Naive thymus-derived CD4-positive, alpha-beta T cell (primary cell): ENCODE data around the gene DAB2IP. TPM values are rescaled to one million over a fixed set of nuclear protein-coding genes. Genes with fewer than 3 reads are reported as not detected.

Source experiments
- ATAC-seq: fragments of 150-1000 bp; cut with Tn5 transposase; 2 replicates; pipeline ENCODE4 v1.10.0; 2021; ENCODE audit warnings: mild to moderate bottlenecking, moderate library complexity
- CTCF ChIA-PET: fragments of 350-600 bp; sonication (Branson Sonifier 250); formaldehyde crosslinking; loops from one replicate; lab custom pipeline; 2021; ENCODE audit warnings: antibody characterized with exemption; lab: Charles Lee
- POLR2A ChIA-PET: fragments of 350-600 bp; sonication (Branson Sonifier 250); formaldehyde crosslinking; loops from one replicate; lab custom pipeline; 2021; ENCODE audit warnings: antibody characterized with exemption, inconsistent platforms; lab: Charles Lee
- DNase-seq, 9 donors: peaks; one replicate each; pipeline versions ENCODE4 v3.0.0 to v3.0.0-alpha.2; 2020 to 2022; ENCODE audit warnings: mixed read lengths in 1 of 9
- H3K27ac ChIP-seq: one replicate; pipeline ENCODE4 v1.7.0; 2013; ENCODE audit warnings: mild to moderate bottlenecking, low read depth, low read length, moderate library complexity
- H3K27me3 ChIP-seq, 2 donors: one replicate each; pipeline ENCODE4 v1.7.0; 2013; ENCODE audit warnings: low read length in 2 of 2, mild to moderate bottlenecking in 2 of 2, moderate library complexity in 2 of 2; ENCODE audit not compliant: control insufficient read depth in 2 of 2, insufficient read depth in 2 of 2
- H3K36me3 ChIP-seq, 3 experiments: 1 replicate in 2 of 3; 2 replicates in 1 of 3; pipeline ENCODE4 v1.7.0; 2013; ENCODE audit warnings: low read length in 3 of 3, mild to moderate bottlenecking in 3 of 3, moderate library complexity in 1 of 3; ENCODE audit not compliant: insufficient read depth in 3 of 3, control insufficient read depth in 2 of 3
- H3K4me1 ChIP-seq, 2 donors: one replicate each; pipeline ENCODE4 v1.7.0; 2013; ENCODE audit warnings: low read length in 2 of 2, mild to moderate bottlenecking in 2 of 2, moderate library complexity in 1 of 2; ENCODE audit not compliant: control insufficient read depth in 2 of 2, insufficient read depth in 2 of 2
- H3K4me3 ChIP-seq: 2 replicates; pipeline ENCODE4 v1.7.0; 2013; ENCODE audit warnings: mild to moderate bottlenecking, low read length
- H3K9me3 ChIP-seq, 3 experiments: 1 replicate in 2 of 3; 2 replicates in 1 of 3; pipeline ENCODE4 v1.7.0; 2013; ENCODE audit warnings: low read length in 3 of 3; ENCODE audit not compliant: control insufficient read depth in 2 of 3
- H3K27ac Mint-ChIP-seq, 9 donors: one replicate each; pipeline ENCODE4 v1.8.0; 2020 to 2022; ENCODE audit warnings: mixed read lengths in 9 of 9, mild to moderate bottlenecking in 8 of 9, moderate library complexity in 5 of 9, inconsistent platforms in 2 of 9
- H3K27me3 Mint-ChIP-seq, 5 donors: one replicate each; pipeline ENCODE4 v1.8.0; 2021 to 2022; ENCODE audit warnings: mixed read lengths in 5 of 5, mild to moderate bottlenecking in 1 of 5
- H3K36me3 Mint-ChIP-seq, 5 donors: one replicate each; pipeline ENCODE4 v1.8.0; 2020 to 2022; ENCODE audit warnings: mixed read lengths in 5 of 5, mild to moderate bottlenecking in 3 of 5, inconsistent platforms in 1 of 5
- H3K4me1 Mint-ChIP-seq, 7 donors: one replicate each; pipeline ENCODE4 v1.8.0; 2020 to 2022; ENCODE audit warnings: mixed read lengths in 7 of 7, mild to moderate bottlenecking in 3 of 7, inconsistent platforms in 1 of 7
- H3K4me3 Mint-ChIP-seq, 10 donors: one replicate each; pipeline ENCODE4 v1.8.0; 2020 to 2022; ENCODE audit warnings: mild to moderate bottlenecking in 10 of 10, mixed read lengths in 10 of 10, moderate library complexity in 6 of 10, inconsistent platforms in 2 of 10
- H3K9me3 Mint-ChIP-seq, 11 donors: one replicate each; pipeline ENCODE4 v1.8.0; 2020 to 2022; ENCODE audit warnings: mixed read lengths in 11 of 11, mild to moderate bottlenecking in 4 of 11, inconsistent platforms in 1 of 11, moderate library complexity in 1 of 11
- intact Hi-C, 2 donors: fragments of 100-400 bp; cut with micrococcal nuclease; formaldehyde crosslinking; loops; one replicate each; pipeline ENCODE4 v1.15.1; 2023
- polyA plus RNA-seq, 2 donors: library from polyadenylated mRNA; unstranded; fragments of 300-500 nt; fragmentation: Illumina TruSeq; gene quantifications; one replicate each; pipeline ENCODE4 v1.2.3, GENCODE V29; 2021
- total RNA-seq, 6 experiments: library from RNA in 5 of 6; stranded (reverse) in 5 of 6; gene quantifications; 1 replicate in 5 of 6; 2 replicates in 1 of 6; pipeline ENCODE4 v1.2.3 and lab custom pipeline; 2021 to 2026

DAB2IP gene
- total and polyA plus RNA-seq, 7 experiments from 2014 or later = 0.15 TPM; not detected in 6

GRCh38 chr9:121648172-121648571 is 3.3 kb upstream of the DAB2IP start:
- no peak for ATAC-seq
- no peak overlapping the region for H3K27ac ChIP-seq
- POLR2A ChIA-PET = no interaction called here
- H3K36me3 ChIP-seq = no peaks in the 10 kb centered on the region
- intact Hi-C loops = no loop called here
- H3K27ac Mint-ChIP-seq = no peak overlapping the region
- CTCF ChIA-PET = no interaction called here
- H3K9me3 Mint-ChIP-seq = no peaks in the 10 kb centered on the region
- no peak for DNase-seq
- no peak overlapping the region for H3K4me3 Mint-ChIP-seq
- no peak overlapping the region for H3K4me3 ChIP-seq
- H3K4me1 Mint-ChIP-seq = peaks cover 0 to 17% (median 14%) of the 10 kb centered on the region in 7 donors
- H3K9me3 ChIP-seq = no peaks in the 10 kb centered on the region
- H3K4me1 ChIP-seq = no peaks in the 10 kb centered on the region
- peaks cover 39 to 52% (median 44%) of the 10 kb centered on the region in 5 donors for H3K27me3 Mint-ChIP-seq
- H3K36me3 Mint-ChIP-seq = no peaks in the 10 kb centered on the region
- H3K27me3 ChIP-seq = peaks cover 4 to 11% of the 10 kb centered on the region in 2 donors

DNA sequence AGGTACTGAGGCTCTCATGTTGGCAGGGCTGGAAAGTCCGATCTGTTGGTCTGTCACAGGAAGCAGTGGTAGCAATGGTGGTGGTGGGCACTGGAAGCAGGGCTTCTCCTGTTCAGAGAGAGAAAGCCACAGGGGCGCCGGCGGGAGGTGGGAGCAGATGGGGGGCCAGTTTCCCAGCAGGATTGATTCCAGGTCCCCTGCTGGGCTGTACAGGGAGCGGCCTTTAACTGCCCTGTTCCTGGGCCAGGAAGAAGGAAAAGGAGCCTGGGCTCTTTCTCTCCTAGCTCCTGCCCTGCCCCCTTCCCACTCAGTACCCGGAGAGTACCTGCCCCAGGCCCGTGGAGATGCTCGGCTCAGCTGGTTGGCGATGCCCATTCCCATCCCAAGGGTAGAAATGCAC is 2.6 kb upstream of the DAB2IP start:
- H3K9me3 Mint-ChIP-seq = no peaks in the 10 kb centered on the region
- no peak overlapping the region for H3K27ac Mint-ChIP-seq
- H3K36me3 Mint-ChIP-seq = no peaks in the 10 kb centered on the region
- ChIA-PET POLR2A (no interaction called here), CTCF (no interaction called here)
- Histone ChIP-seq H3K9me3 (no peaks in the 10 kb centered on the region), H3K4me1 (no peaks in the 10 kb centered on the region), H3K27me3 (peaks cover 4 to 11% of the 10 kb centered on the region in 2 donors), H3K36me3 (no peaks in the 10 kb centered on the region), H3K27ac (no peak overlapping the region), H3K4me3 (no peak overlapping the region)
- DNase-seq (no peak), ATAC-seq (no peak)
- intact Hi-C loops = no loop called here
- H3K4me3 Mint-ChIP-seq = no peak overlapping the region
- peaks cover 39 to 56% (median 49%) of the 10 kb centered on the region in 5 donors for H3K27me3 Mint-ChIP-seq
- H3K4me1 Mint-ChIP-seq = peaks cover 0 to 17% (median 14%) of the 10 kb centered on the region in 7 donors

DNA sequence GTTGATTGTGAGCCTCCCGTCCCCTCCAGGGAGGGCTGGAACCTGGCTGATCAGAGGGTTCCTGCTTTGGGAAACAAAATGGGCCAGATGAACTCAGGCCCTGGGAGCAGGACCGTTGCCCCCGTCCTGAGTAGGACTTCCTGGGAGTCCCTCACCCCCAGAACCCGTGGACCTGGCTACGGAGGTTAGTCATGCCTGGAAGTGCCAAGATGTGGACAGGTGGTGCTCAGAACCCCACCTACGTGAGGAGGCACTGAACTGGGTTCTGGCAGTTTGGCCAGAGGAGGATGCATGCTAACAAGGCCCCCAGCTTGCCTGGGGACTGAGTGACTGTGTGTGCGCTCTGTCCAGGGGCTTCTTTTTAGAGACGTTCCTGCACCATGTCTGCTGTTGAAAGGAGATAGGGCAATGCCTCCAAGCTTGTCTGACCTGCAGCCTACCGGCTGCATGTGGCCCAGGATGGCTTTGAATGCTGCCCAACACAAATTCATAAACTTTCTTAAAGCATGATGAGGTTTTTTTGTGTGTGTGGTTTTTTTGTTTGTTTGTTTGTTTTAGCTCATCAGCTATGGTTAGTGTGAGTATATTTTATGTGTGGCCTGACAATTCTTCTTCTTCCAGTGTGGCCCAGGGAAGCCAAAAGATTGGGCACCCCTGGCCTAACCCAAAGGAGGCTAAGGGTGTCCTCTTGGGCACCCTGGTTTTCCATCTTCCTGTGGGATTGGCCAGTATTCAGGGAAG is 1.8 kb upstream of the DAB2IP start:
- Mint-ChIP-seq H3K27ac (no peak overlapping the region), H3K4me1 (peaks cover 0 to 17% (median 14%) of the 10 kb centered on the region in 7 donors), H3K36me3 (no peaks in the 10 kb centered on the region), H3K4me3 (no peak overlapping the region), H3K27me3 (peaks cover 47 to 63% (median 55%) of the 10 kb centered on the region in 5 donors), H3K9me3 (no peaks in the 10 kb centered on the region)
- no peaks in the 10 kb centered on the region for H3K9me3 ChIP-seq
- H3K27ac ChIP-seq = no peak overlapping the region
- no peak overlapping the region for H3K4me3 ChIP-seq
- no peaks in the 10 kb centered on the region for H3K4me1 ChIP-seq
- ATAC-seq (no peak), DNase-seq (no peak)
- intact Hi-C loops = no loop called here
- peaks cover 4 to 11% of the 10 kb centered on the region in 2 donors for H3K27me3 ChIP-seq
- POLR2A ChIA-PET = no interaction called here
- no peaks in the 10 kb centered on the region for H3K36me3 ChIP-seq
- CTCF ChIA-PET = no interaction called here

DNA sequence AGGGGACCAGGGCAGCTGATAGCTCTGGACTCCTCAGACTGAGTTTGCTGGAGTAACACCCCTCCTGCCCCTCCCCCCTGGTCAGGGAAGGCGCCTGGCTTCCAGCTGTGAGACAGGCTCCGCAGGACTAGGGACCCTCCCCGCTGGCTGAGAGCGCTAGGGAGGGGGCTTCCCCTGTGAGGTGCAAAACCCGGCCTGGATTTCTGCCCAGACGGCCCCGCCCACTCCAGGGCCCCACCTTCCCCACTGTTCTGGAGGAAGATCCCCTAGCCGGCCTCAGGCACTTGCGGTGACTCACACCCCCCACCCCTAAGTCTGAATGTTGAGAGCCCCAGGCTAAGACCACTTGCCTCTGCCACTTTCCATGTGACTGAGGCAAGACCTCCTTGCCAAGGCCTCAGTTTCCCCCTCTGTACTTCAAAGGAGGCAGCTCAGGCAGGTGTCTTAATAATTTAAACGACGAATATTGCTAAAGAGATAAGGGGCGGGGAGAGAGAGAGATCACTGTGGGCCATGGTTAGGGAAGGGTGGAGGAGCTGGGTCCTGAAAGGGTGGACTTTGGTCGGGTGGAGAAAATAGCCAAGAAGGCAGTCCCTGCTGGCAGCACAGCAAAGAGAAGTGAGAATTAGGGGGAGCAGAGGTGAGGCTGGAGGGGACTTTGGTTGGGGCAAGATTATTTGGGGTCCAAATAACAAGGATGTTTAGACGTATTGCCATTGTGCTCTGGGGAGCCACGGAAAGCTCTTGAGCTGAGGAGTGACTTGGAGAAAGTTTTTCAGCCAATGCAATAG is 1.0 kb upstream of the DAB2IP start:
- Histone ChIP-seq H3K27ac (no peak overlapping the region), H3K27me3 (peaks cover 4 to 11% of the 10 kb centered on the region in 2 donors), H3K9me3 (no peaks in the 10 kb centered on the region), H3K36me3 (no peaks in the 10 kb centered on the region), H3K4me3 (no peak overlapping the region), H3K4me1 (no peaks in the 10 kb centered on the region)
- Mint-ChIP-seq H3K27ac (no peak overlapping the region), H3K36me3 (no peaks in the 10 kb centered on the region), H3K4me1 (peaks cover 0 to 17% (median 14%) of the 10 kb centered on the region in 7 donors), H3K4me3 (peak overlapping the region; percentile 15 to 79 (median 66)), H3K9me3 (no peaks in the 10 kb centered on the region), H3K27me3 (peaks cover 52 to 70% (median 60%) of the 10 kb centered on the region in 5 donors)
- intact Hi-C loops = no loop called here
- CTCF ChIA-PET = no interaction called here
- DNase-seq (no peak), ATAC-seq (no peak)
- POLR2A ChIA-PET = no interaction called here

DNA sequence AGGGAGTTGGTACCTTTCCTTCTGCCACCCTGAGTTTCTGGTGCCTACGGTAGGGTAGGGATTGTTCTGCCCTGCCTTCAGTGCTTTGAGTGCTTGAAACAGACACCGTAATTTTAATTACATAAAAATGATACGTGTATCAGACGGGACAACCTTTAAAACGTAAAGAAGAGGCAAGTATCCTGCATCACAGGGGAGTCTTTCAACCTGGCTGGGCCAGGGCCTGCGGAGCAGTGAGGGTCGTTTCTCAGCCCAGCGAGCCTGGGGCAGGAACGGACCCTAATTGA is 483 bp upstream of the DAB2IP start:
- no peak overlapping the region for H3K27ac Mint-ChIP-seq
- H3K27me3 ChIP-seq = peaks cover 4 to 11% of the 10 kb centered on the region in 2 donors
- CTCF ChIA-PET = no interaction called here
- ATAC-seq (no peak), DNase-seq (no peak)
- no peaks in the 10 kb centered on the region for H3K36me3 ChIP-seq
- H3K4me1 Mint-ChIP-seq = peaks cover 0 to 17% (median 14%) of the 10 kb centered on the region in 7 donors
- H3K9me3 ChIP-seq = no peaks in the 10 kb centered on the region
- peak overlapping the region in 9 of 10 donors; percentile 49 to 79 (median 66) for H3K4me3 Mint-ChIP-seq
- H3K4me3 ChIP-seq = no peak overlapping the region
- H3K9me3 Mint-ChIP-seq = no peaks in the 10 kb centered on the region
- peaks cover 54 to 74% (median 61%) of the 10 kb centered on the region in 5 donors for H3K27me3 Mint-ChIP-seq
- no peak overlapping the region for H3K27ac ChIP-seq
- no peaks in the 10 kb centered on the region for H3K4me1 ChIP-seq
- intact Hi-C loops = no loop called here
- H3K36me3 Mint-ChIP-seq = no peaks in the 10 kb centered on the region
- POLR2A ChIA-PET = no interaction called here

DNA sequence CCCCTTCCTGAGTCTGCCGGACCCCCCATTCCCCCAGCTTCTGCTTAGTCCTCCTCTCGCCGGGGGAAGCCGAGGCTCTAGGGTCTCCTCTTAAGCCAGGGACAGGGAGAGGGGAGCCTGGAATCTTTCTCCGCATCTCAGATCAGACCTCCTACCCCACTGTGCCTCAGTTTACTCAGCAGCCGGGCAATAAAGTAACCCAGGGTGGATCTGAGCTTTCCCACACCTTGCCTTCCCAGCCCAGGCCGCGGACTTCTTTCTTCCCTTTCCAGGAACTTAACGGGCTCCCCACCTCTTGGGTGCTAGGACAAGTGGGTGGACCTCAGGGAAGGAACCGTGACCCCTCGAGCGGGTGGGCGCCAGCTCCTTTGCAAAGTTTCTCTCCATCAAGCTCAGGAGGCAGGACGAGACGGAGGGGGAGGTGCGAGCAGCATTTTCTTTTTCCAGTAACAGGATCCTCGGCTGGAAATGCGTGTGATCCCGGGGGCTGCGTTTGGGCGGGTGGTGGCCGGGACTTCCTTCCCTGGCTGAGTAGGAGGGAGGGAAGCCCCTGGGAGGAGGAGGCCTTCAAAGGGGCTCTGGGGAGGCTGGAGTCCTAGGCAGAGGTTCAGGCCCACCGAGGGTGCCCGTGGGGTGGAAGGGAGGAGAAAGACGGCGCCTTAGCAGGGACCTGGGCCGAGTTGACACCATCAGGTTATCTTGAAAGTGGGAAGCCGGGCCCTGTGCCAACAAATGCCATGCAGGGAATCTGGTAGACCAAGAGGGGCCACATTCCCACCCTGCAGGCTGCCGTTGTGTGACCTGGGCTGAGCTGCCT is 795 bp downstream of the DAB2IP start:
- no peaks in the 10 kb centered on the region for H3K36me3 ChIP-seq
- ChIA-PET CTCF (no interaction called here), POLR2A (no interaction called here)
- H3K4me3 ChIP-seq = no peak overlapping the region
- H3K27ac ChIP-seq = no peak overlapping the region
- ATAC-seq (no peak), DNase-seq (no peak)
- Mint-ChIP-seq H3K4me1 (peaks cover 0 to 17% (median 14%) of the 10 kb centered on the region in 7 donors), H3K4me3 (peak overlapping the region in 9 of 10 donors; percentile 29 to 84 (median 53)), H3K27me3 (peaks cover 57 to 76% (median 64%) of the 10 kb centered on the region in 5 donors), H3K27ac (no peak overlapping the region), H3K9me3 (no peaks in the 10 kb centered on the region), H3K36me3 (no peaks in the 10 kb centered on the region)
- no peaks in the 10 kb centered on the region for H3K9me3 ChIP-seq
- intact Hi-C loops = no loop called here
- peaks cover 4 to 11% of the 10 kb centered on the region in 2 donors for H3K27me3 ChIP-seq
- H3K4me1 ChIP-seq = no peaks in the 10 kb centered on the region
